Embryonic facial prominence (tissue), 1 donor: ENCODE data around the gene ANO6.
"Not testable (repeated sequence)": the region's sequence is repeated elsewhere in the genome, so short reads cannot be mapped to it uniquely, and the experiment has no call there.

ENCODE experiments used
- DNase-seq: peaks from one replicate; pipeline ENCODE4 v3.0.0-alpha.2; 2016; ENCODE audit errors: extremely low spot score

Gene ANO6

GRCh38 chr12:45304514-45305178 lies 88.8 kb downstream of the ANO6 start:
- DNase-seq: no peak

- no peak for DNase-seq
Observed at GRCh38 chr12:45305907-45306306, 90.0 kb downstream of the ANO6 start.

- DNase-seq: no peak
Observed at GRCh38 chr12:45309836-45310626, 94.1 kb downstream of the ANO6 start.

- no peak for DNase-seq
Observed at GRCh38 chr12:45310627-45310968, 94.7 kb downstream of the ANO6 start.

- no peak for DNase-seq
Observed at GRCh38 chr12:45312012-45312411, 96.1 kb downstream of the ANO6 start.

- no peak for DNase-seq
Observed at GRCh38 chr12:45314770-45315169, 98.9 kb downstream of the ANO6 start.

- no peak for DNase-seq
Observed at GRCh38 chr12:45315462-45315861, 99.6 kb downstream of the ANO6 start.

- not testable (repeated sequence) for DNase-seq
Observed at GRCh38 chr12:45317261-45317660, 101.4 kb downstream of the ANO6 start.

- DNase-seq: no peak
Observed at GRCh38 chr12:45322810-45323209, 106.9 kb downstream of the ANO6 start.

- no peak for DNase-seq
Observed at GRCh38 chr12:45324391-45324790, 108.5 kb downstream of the ANO6 start.

- no peak for DNase-seq
Observed at GRCh38 chr12:45326358-45326975, 110.6 kb downstream of the ANO6 start.

GRCh38 chr12:45327823-45328383 lies 112.0 kb downstream of the ANO6 start:
- DNase-seq: no peak

- no peak for DNase-seq
Observed at GRCh38 chr12:45329238-45329637, 113.3 kb downstream of the ANO6 start.

GRCh38 chr12:45329702-45330101 lies 113.8 kb downstream of the ANO6 start:
- DNase-seq: no peak

- no peak for DNase-seq
Observed at GRCh38 chr12:45331552-45331951, 115.7 kb downstream of the ANO6 start.

GRCh38 chr12:45334396-45334795 lies 118.5 kb downstream of the ANO6 start:
- no peak for DNase-seq

GRCh38 chr12:45336331-45336730 lies 120.4 kb downstream of the ANO6 start:
- no peak for DNase-seq

GRCh38 chr12:45336762-45337596 lies 121.1 kb downstream of the ANO6 start:
- DNase-seq: no peak

- DNase-seq: no peak
Observed at GRCh38 chr12:45337835-45338234, 121.9 kb downstream of the ANO6 start.

GRCh38 chr12:45338272-45338671 lies 122.4 kb downstream of the ANO6 start:
- DNase-seq: no peak

- no peak for DNase-seq
Observed at GRCh38 chr12:45339035-45339434, 123.1 kb downstream of the ANO6 start.

GRCh38 chr12:45342171-45342570 lies 126.3 kb downstream of the ANO6 start:
- DNase-seq: no peak
